B cell (primary cell): ENCODE results near the gene NTRK2.

ENCODE experiments used
- CTCF ChIP-seq: fragments of 200-600 bp; IDR thresholded peaks from one replicate; pipeline ENCODE4 v1.8.0; 2022; ENCODE audit warnings: antibody characterized with exemption, mild to moderate bottlenecking
- EZH2 ChIP-seq: IDR thresholded peaks from 2 replicates; pipeline ENCODE4 v1.6.1; 2012; ENCODE audit warnings: borderline replicate concordance, low read depth, mild to moderate bottlenecking, moderate library complexity, low read length; ENCODE audit not compliant: insufficient read depth, poor library complexity, severe bottlenecking

- TF ChIP-seq CTCF: no peak
- TF ChIP-seq EZH2: no peak
Observed at GRCh38 chr9:84949971-84950370, 280.4 kb downstream of the NTRK2 start.
